Mesenteric fat pad (tissue), 1 donor: ENCODE results near the gene TMEM163. TPM values are rescaled to one million over a fixed set of nuclear protein-coding genes. Genes with fewer than 3 reads are reported as not detected.
A peak's percentile ranks its signal among the peaks of the same experiment; 100 is the strongest.

Experiments
- DNase-seq: peaks from one replicate; pipeline ENCODE4 v3.0.0-alpha.2; 2020; ENCODE audit warnings: low spot score
- total RNA-seq: library from RNA; stranded (reverse); fragmentation: NEBNext Ultra II Directional; extraction: Animal tissue kit (Norgen Biotek cat#: 25700); gene quantifications from one replicate; pipeline ENCODE4 v1.2.1, GENCODE V29; 2021
- donor health status: DM: yes; HTN: yes; CAD: no.

The TMEM163 gene
- total RNA-seq, 1 donor from 2014 or later: 1.9 TPM

DNA sequence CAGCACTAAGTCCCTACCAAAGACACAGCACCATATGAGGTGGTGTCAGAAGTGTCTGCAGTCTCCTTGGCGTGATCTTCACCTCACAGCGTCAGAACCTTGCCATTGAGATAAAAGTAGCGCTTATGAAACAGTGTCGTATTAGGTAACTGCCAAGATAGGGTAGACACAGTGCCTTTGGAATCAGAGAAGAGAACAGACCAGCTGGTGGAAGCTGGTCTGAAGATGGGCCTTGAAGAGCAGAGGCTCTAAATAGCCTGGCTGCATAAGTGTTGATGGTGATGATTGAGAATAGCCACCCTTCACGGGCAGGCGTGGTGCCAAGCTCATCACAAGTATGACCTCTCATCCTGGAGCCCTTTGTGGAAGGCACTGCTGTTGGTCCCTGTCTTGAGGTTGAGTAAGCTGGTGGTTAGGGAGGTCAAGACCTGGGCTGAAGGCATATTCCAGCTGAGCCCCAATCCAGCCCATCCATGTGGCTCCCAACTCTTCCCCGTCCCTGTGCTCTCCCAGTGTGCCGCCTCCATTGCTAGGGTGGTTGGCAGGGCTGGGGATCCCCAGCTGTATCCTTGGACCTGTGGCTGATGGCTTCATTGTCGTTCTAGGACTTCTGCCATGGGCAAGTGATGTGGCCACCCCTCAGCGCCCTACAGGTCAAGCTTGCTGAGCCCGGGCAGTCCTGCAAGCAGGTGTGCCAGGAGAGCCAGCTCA lies 277.5 kb downstream of the TMEM163 start:
- peak; percentile 76 for DNase-seq

DNA sequence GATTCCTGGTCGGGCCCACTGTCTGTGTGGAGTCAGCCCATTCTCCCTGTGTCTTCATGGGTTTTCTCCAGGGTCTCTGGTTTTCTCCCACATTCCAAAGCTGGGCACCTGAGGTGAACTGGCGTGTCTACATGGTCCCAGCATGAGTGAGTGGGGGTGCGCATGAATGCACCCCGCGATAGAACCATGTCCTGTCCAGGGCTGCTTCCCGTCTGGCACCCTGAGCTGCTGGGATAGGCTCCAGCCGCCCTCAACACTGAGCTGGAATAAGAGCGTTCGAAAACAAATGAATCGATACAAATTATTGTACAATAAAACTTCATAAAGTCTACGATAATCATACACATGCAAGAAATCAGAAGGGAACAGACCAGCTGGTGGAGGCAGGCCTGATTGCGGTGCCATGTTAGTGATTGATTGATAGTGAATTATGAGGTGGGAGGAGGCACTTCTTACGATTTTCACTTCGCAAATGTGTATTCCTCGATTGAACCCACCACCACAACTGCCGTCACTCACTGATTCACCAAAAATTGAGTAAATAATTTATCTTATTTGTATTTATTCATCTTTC lies 278.4 kb downstream of the TMEM163 start:
- peak; percentile 68 for DNase-seq

DNA sequence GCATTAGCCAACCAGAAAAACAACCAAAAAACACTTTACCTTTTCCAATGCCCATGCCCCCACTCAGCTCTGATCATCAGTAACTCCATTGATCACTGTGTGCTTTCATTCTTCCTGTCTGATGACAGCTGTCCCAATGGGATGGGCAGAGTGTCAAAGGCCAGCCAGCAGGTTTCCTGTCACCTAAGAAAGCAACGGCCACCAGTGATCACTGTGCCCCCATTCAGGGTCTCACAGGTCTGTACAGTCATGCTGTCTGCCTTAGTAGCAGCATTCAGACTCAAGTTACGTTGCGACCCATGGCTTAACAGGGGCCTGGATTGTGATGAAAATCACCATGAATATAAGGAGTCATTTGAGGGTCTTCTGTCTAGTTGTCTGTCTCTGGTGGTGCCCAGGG lies 280.4 kb downstream of the TMEM163 start:
- peak; percentile 65 for DNase-seq

DNA sequence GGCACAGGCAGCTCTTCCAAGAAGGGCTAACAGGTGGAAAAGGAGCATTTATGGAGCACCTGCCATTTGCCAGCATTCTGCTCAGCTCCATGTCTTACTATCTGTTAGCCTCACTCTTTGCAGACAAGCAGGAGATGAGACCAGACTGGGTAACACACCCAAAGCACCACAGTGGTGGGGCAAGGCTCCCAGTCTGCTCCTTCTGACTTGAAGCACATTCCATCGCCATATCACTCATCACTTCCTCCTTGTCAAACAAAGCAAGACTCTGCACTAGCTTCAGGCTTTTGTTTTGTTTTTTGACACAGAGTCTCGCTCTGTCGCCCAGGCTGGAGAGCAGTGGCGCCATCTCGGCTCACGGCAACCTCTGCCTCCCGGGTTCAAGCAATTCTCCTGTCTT lies 282.1 kb downstream of the TMEM163 start:
- no peak for DNase-seq

DNA sequence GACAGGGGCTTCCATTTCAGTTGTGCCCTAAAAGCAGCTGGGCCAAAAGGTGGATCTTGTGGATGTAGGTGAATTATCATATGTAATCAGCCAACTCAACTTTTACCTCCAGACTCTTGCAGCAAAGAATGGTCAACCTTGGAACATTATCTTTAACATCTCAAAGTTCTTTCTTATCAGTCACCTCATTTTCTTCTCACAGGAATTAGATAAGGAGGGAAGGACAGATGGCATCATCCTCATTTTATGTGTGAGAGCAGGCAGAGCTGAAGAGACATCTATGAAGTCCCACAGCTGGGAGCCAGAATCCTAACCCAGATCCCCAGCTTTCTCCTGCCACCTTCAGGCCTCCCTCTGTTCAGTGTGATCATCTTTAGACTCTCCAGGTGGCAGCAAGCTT lies 282.9 kb downstream of the TMEM163 start:
- peak; percentile 8 for DNase-seq

DNA sequence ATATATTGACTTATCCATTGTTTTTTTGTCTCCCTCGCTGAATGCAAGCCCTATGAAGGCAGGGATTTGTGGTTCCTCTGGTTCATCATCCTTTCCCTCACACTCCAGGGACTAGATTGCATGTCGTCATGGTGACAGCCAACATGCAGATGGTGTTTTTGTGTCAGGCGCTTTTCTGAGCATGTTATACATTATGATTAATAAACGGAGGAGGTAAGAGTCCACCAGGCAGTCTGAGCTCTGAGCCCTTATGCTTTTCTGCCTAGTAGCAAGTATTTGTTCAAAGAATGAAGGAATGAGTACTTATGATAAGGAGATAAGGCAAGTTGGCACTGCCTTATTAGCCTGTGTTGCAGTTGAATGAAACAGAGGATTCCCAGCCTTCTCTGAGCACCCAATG lies 283.3 kb downstream of the TMEM163 start:
- no peak for DNase-seq

DNA sequence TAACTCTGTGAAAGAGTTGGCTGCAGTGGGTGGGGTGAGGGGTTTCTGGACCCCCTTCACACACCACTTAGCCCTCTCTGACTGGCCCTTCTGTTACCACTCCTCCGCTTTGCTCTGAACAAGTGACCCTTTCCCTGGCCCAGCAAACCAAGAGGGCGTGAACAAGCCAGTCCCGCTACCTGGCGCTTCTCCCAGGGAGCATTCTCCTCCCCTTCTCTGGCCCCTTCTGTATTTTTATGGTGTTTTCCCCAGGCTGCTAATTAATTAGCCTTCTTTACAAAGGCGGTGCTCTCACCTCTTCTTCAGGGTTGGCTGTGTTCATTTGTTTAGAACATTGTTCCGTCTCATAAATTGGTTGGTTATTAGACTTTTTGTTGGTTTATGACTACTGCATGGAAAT lies 284.8 kb downstream of the TMEM163 start:
- DNase-seq: no peak

DNA sequence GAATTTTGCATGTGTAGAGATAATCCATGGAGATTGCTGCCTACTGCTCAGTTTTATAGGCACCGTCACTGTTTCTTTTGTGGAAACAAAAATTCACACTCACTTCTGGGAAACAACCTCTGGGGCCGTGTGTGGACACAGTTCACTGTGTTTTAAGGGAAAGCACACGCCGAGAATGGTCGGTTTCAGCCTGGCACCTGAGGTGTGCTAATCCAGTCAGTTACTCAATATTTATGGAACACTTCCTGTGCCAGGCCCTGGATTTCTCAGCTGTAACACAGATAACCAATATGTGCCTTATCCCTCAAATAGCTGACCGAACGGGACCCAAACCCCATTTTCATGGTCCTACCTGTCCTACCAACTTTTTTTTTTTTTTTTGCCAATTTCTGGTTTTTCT lies 285.3 kb downstream of the TMEM163 start:
- no peak for DNase-seq

DNA sequence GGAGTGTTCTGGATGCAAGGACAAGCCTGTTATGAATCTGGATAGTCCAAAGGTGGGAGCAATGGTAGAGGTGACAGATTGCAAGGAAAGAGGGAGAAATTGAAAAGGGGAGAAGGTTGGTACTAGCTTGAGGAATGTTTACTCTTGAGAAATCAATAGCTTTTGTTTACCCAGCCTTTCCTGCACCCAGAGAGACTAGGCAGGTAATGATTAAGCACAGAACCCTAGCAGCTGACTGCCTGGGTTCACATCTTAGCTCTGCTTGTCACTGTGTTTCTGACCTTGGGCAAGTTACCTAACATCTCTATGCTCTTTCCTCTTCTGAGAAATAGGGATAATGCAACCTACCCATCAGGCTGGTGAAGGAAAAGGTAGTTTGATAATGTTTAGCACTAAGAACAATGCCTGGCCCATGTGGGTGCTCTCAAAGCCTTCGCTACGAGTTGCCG lies 286.3 kb downstream of the TMEM163 start:
- no peak for DNase-seq

DNA sequence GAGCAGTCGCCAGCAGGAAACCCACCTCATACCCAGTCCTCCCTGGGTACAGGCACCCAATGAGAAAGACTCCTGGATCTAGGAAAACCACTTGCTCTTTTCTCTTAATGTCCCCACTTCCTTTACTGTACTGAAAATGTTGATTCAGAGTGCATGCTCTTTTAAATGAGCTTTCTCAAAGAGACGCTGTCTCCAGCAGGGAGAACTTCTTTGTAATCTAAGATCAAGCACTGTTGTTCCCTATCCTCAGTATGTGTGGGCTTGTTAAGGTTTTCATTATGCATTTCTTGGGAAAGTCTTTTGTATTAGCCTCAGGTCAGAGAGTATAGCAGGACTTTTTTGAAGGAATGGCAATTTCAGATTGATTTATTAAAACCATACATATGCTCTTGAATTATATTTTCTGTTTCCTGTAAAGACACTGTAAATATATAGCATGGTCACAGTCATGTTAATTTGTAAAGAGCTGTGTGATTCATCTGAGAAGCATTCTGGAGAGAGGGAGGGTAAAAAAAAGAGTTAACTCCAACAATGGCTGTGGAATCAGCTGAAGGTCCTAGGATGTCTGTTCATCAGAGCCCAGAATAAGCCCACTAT lies 286.9 kb downstream of the TMEM163 start:
- no peak for DNase-seq

DNA sequence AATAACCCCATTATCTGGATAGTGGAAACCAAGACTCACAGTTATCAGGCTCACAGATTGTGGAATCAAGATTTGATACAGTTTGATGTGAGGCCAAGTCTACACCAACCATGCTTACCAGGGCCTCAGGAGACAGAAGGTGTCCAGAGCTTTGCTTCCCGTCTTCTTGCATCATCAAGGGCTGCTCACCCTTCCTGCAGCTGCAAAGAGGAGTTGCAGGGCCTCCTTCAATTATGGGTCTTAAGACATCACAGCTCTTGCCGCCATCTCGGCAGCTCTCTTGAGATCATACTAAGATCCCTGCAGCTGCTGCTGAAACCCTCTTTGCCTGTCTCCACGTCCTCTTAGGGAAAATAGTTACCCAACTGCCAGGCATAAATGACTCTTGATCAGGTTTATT lies 288.9 kb downstream of the TMEM163 start:
- DNase-seq: no peak

DNA sequence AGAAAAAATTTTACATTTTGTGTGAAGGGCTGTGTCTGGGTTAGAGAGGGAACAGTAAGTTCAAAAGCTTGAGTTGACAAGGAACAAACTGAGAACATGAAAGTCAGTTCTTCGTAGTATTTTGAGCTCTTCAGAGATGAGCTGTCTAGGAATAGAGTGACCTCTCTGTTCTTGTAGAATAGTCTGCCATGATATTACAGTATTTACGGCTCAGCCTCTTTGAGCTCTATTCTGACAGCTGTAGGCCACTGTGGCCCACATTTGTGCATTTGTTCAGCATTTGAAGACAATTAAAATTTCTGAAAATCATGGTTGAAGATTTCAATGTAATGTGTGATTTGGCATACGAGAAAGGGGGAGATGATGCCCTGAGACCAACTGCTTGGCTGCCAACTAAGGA lies 292.1 kb downstream of the TMEM163 start:
- DNase-seq: no peak

DNA sequence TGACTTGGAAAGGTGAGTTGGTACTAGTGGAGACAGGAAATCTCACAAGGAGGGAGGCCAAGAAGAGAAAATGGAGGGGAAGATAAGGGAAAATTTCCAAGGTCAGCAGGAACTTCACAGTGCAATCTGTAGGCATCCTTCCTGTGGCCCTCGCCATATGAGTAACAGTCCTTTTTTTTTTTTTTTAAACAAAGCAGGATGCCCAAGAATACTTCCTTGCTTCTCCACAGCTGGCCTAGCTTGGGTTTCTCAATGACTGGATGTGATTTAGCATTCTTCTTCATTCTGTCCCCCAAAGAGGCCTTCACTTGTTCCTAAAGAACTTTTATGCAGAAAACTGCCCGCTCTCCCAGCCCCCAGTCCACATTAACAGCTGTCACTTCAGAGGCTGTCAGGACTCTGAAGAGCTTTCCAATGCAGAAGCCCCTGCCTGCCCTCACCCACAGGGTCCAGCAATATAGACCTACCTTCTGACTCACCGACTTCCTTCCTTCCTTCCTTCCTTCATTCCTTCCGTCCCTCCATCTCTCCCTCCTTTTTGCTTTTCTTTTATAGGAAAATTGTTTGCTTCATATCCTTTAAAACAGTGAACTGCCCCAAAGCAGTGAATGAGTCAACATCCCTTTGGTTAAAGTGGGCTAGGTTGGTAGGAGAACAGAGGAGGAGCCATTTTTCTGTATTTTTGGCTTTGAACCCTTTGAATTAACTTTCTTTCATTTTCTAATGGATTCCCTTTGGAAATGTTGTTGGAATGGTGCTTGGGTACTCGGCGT lies 292.9 kb downstream of the TMEM163 start:
- no peak for DNase-seq

DNA sequence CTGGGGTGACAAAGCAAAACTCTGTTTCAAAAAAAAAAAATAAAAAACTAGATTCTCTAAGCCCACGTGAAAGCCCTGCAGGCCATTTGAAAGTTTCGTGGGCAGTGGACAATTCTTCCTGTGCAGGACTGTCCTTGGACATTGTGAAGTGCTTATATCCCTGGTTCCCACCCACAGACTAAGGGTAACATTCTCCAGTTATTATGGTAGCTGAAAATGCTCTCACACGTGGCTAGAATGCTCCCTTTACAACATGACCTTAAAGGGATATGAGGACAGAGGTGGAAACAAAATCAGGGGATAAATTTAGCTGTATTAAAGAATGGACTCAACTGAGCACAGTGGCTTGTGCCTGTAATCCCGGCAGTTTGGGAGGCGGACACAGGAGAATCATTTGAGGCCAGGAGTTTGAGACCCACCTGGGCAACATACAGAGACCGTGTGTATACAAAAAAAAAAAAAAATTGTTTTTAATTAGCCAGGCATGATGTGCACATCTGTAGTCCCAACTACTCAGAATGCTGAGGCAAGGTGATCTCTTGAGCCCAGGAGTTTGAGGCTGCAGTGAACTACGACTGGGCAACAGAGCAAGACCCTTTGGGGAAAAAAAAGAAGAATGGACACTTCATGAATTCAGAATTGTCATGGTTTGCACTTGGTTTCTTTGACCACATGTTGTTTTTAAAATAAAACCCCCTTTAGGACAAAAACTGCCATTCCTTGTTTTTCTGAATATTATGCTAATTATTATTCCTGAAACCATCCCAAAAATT lies 297.1 kb downstream of the TMEM163 start:
- no peak for DNase-seq

DNA sequence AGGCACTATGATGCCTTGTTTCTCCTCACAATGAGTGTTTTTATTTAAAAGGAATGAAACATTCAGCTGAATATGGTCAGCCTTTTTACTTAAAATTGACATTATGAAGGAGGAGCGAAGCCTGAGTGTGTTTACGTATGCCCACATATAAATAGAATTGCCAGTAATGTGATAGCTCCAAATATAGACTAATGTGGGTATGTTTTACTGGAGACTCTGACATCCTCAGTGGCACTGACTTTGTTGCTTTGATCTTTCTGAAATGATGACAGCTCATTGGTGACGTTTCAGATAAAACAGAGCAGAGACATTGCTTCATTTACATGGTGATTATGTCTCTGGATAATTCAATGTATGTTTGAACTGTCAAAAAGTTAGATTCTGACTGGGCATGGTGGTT lies 297.9 kb downstream of the TMEM163 start:
- no peak for DNase-seq

DNA sequence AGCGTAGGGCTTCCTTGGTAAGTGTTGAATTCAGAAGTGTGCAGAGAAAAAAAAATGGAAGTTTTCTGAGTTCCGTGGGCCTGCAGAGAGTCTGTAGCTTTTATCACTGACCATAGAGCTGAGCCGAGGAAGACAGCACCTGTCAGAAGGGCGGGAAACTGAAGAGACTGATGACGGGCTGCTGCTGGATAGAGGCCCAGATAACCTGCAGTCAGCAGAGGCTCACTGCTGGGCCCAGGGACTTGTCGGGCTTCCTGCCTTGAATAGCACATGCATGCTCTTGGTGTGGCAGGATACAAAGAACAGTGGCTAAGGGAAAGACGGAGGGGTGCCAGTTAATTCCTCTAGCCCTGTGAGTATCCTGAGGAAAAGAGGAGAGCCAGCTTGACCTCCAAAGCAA lies 298.5 kb downstream of the TMEM163 start:
- DNase-seq: no peak

DNA sequence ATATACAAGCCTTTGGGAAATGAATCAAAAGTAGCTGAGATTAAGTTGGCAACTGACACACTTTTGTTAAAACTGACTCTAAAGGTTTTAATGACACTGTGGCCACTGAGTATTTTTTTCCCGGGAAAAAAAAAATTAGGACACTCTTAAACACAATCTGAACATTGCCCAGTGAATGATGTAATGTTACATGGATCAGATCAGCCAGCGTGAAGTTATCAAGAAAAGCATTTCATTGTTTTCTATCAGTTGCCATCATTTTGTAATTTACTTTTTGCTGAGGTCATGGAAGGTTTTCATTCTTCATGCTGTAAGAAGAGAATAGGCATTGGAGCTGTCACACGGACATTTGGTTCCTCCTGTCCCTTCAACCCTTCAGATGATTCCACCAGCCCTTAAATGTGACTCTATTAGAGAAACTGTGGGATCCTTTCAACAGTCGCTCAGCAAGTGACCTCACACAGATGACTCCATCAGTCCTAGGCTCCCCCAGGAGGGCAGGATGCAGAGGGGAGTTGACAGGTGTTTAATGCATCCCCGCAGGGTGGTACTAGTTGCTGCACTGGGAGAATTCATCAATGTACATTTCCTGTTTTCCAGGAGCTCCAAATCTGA lies 300.7 kb downstream of the TMEM163 start:
- DNase-seq: no peak

DNA sequence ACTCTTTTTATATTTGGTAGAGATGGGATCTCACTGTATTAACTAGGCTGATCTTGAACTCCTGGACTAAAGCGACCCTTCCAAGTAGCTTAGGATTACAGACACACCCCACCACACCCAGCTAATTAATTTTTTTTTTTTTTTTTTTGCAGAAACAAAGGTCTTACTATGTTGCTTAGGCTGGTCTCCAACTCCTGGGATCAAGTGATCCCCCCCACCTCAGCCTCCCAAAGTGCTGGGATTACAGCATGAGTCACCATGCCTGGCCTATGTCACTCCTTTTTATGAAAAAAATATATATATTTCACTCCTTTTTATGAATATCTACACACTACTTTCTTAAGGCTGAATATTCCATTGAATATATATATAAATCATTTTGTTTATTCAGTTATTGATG lies 302.2 kb downstream of the TMEM163 start:
- no peak for DNase-seq

DNA sequence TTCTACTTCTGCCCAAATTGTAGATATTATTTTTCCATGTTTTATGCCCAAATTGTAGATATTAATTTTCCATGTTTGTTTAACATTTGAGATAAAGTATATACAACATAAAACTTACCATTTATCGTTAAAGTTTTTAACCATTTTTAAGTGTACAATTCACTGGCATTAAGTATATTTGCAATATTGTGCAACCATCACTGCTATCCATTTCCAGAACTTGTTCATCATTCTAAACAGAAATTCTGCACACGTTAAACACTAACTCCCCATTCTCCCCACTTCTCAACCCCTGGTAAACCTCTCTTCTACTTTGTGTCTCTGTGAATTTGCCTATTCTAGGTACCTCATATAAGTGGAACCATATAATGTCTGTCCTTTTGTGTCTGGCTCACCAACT lies 302.8 kb downstream of the TMEM163 start:
- DNase-seq: no peak

DNA sequence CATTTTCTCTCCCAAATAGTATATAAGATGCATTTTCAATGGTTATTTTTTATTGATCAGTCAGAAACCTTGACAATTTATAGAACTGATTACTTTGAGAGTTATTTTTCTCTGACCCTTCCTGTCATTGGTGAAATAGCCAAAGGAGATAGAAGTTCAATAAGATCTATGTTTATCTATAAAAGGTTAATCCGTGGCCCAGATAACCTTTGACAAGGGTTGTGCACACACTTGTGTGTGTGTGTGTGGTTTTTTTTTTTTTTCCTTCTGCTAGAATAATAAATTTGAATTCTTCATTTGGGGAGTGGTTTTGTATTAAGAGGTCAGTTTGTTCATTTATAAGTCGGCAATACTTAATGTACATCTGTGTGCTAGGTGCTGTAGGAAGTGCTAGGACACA lies 304.9 kb downstream of the TMEM163 start:
- DNase-seq: no peak

DNA sequence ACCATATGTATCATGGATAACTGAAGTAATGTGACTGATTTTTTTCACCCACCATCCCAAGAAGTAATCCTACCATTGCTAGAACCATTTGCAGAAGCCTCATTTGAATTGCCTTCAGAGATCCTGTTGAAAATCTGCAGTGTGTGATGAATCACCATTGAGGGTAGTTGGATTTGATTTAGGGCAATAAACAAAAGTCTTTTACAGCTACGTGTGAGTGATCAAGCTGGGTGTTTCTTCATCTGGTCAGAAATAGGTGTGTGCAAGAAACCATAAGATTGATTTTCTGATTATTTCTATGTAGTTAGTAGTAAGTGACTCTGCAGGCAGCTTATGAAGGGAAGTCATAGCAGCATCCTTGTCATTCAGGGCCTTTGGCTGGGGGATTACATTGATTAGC lies 305.4 kb downstream of the TMEM163 start:
- DNase-seq: no peak
